NOMO-1 treated with dmso at 0.1 percent for 144 hours (cell line): Measurements from ENCODE around the gene PTPN22.
A peak's percentile ranks its signal among the peaks of the same experiment; 100 is the strongest.

ENCODE experiments used
- DNase-seq: peaks from one replicate; lab custom pipeline; 2025; ENCODE audit not compliant: unreplicated experiment; lab: John Stamatoyannopoulos, UW

PTPN22 gene

DNA sequence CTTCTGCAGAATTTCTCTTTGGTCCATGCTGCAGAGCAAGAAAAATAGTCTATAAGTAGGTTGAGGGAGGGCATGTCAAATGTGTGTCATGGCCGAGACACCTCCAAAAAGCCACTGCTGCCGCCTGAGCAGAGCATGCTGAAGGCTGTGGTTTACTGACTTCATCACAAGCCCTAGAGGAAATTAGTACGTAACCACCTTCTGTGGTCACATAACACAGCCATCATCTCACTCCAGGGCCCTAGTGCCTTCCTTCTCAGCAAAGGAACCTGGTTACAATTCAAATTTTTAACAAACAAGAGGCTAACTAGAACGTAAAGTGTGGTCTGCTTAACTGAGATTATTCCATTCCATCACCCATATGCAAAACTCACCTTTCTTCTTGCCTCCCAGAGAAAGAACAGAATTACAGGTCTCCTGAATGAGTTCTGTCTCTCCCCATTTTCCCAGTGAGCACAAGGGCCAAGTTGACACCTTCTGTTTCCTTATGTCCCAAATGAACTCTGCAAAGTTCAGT is at the start of gene PTPN22:
Gene PTPN22 (minus strand): TSS at position 116 of the 517 bp plus-strand sequence.
- peak; percentile 84 for DNase-seq

DNA sequence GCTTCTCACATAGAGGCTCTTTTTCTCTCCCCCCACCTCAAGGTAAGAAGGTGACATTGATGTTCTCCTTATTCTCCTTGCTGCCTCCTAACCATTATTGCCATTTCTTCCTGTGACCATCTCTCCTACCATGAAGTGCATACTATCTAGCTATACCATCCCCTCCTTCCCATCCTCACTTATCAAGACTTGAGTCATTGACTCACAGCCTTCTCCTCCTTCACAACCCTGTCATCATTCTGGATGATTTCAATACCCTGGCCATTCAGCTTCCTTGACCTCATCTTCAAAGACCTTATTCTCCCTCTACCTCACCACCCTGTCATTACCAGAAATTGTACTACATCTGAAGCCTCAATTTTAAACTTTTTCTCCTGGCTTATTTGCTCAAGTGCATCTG is 46.7 kb upstream of the PTPN22 start:
- no peak for DNase-seq

DNA sequence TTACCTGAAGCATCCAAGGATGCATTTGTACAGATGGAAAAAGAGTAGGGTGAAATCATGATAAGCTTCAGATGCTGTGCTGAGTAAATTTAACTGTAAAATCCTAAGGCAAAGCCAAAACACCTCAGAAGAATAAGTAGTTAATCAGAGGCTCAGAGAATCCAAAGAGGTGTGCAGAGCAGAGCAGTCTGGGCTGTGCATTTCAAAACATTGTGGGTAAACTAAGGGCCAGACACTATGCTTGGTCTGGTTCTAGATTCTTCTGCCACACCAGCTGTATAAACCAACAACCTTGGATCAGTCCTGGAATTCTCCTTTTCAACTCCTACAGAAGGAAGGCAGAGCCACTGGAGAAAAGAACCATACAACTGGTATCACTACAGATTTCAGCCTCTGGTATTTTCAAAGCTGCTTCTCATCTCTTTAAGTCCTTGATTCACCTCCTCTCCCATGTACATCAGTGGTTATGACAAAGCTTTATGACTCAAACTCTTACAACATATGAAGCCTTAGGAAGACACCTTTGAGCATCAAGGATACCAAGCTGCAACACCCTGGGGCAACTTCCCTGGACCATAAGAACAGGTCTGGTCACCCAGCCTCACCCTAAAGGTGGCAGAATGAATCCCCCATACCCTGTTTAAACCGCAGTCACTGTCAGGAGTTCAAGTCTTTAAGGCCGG is 46.0 kb upstream of the PTPN22 start:
- no peak for DNase-seq

GRCh38 chr1:113916974-113917373 is 45.5 kb upstream of the PTPN22 start:
- no peak for DNase-seq

DNA sequence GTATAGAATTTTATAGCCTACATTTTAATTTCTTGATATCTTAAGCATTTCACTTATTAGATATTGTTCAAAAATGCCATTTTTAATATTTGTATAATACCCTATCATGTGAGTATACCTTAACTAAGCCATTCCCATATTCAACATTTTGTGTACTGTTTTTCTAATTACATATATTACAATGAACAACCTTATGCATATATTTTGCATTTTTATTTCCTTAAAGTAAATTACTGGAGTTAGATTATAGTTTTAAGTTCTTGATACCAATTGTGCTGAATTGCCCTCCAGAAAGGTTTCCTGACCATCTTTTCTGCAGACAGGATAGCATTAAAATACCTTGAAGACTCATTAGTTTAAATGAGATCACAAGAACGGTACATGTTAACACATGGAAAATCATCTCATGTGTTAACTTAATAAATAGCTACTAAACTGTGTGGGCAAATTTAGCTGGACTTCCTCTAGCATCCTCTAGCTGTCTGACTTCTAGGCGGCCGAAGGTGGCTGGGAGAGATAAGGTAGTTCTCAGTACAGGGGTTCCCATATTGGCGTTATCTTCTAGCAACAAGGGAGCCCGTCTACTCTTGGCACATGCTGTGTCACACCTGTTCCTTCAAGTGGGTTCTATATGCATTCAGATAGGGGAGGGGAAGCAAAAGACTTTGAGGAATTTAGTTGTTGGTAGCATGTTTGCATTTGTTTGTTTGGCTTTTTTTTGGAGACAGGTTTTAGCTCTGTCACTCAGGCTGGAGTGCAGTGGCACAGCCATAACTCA is 42.6 kb upstream of the PTPN22 start:
- DNase-seq, result no peak

GRCh38 chr1:113913312-113913668 is 41.8 kb upstream of the PTPN22 start:
- DNase-seq, result no peak

GRCh38 chr1:113912594-113913311 is 41.2 kb upstream of the PTPN22 start:
- DNase-seq, result no peak

GRCh38 chr1:113905435-113905861 is 33.9 kb upstream of the PTPN22 start:
- DNase-seq, result no peak

- peak; percentile 100 for DNase-seq
These were observed 33.3 kb upstream of the PTPN22 start, which contains the start of the genes AP4B1 and DCLRE1B for GRCh38 chr1:113904674-113905434. AP4B1 (minus strand) TSS chr1:113904799; CDS start chr1:113904717, 82 bp downstream. DCLRE1B (plus strand) TSS chr1:113905326; CDS start chr1:113905587, 261 bp downstream.

DNA sequence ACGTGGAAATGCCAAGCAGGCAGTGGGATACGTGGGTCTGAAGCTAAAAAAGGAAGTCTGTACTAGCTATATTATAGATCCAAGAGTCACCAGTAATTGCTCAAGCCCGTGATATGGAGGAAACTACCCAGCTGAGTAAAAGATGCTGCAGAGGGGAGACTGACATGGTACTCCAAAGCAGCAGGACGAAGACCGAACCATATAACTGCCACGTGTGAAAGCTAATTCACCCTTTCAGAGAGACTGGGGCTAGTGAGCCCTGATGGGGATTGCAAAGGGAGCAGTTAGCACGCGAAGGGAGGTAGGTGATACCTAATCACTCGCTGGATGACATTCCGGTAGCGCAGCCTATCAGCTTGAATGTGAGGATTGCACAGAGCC is 32.8 kb upstream of the PTPN22 start:
- peak; percentile 44 for DNase-seq

- no peak for DNase-seq
These were observed 32.2 kb upstream of the PTPN22 start for GRCh38 chr1:113903501-113904292.

GRCh38 chr1:113901191-113901590 is 29.7 kb upstream of the PTPN22 start:
- no peak for DNase-seq

DNA sequence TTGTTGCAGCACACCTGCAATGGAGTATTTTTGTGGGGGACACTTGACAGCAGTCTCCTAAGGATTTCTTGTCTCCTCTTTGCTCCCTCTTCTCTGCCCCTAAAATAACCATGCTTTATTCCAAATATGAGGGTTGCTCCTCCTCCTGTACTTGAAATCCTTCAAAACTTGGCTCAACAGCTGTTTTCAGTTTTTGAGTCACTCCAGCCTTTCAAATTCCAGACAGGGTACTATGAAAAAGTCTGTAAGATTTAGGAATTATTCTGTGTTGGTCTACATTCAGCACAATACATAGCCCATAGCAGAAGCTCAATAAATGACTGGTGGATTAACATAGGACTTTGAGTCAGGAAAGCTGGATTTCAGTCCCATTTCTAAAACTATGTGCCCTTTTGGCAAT is 27.6 kb upstream of the PTPN22 start:
- no peak for DNase-seq

- DNase-seq, result no peak
These were observed 26.8 kb upstream of the PTPN22 start for GRCh38 chr1:113898241-113898814.

GRCh38 chr1:113895961-113896360 is 24.4 kb upstream of the PTPN22 start:
- no peak for DNase-seq

- DNase-seq, result no peak
These were observed 23.6 kb upstream of the PTPN22 start for GRCh38 chr1:113895098-113895497.

DNA sequence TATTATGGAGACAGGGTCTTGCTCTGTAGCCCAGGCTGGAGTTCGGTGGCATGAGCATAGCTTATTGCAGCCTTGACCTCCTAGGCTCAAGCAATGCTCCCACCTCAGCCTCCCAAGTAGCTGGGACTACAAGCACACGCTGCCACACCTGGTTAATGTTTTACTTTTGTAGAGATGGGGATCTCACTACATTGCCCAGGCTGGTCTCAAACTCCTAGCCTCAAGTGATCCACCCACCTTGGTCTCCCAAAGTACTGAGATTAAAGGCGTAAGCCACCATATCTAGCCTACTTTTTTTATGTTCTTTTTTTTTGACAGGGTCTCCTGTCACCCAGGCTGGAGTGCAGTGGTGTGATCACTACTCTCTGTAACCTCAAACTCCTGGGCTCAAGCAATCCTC is 21.8 kb upstream of the PTPN22 start:
- no peak for DNase-seq

- DNase-seq, result no peak
These were observed 20.2 kb upstream of the PTPN22 start for GRCh38 chr1:113891631-113892220.

- DNase-seq, result no peak
These were observed 19.3 kb upstream of the PTPN22 start for GRCh38 chr1:113890816-113891215.
